ENCODE measurements around the gene DCHS2. TPM values are rescaled to one million over a fixed set of nuclear protein-coding genes. Genes with fewer than 3 reads are reported as not detected.

The DCHS2 gene
- total RNA-seq, 1 donor from 2014 or later, result not detected

DNA sequence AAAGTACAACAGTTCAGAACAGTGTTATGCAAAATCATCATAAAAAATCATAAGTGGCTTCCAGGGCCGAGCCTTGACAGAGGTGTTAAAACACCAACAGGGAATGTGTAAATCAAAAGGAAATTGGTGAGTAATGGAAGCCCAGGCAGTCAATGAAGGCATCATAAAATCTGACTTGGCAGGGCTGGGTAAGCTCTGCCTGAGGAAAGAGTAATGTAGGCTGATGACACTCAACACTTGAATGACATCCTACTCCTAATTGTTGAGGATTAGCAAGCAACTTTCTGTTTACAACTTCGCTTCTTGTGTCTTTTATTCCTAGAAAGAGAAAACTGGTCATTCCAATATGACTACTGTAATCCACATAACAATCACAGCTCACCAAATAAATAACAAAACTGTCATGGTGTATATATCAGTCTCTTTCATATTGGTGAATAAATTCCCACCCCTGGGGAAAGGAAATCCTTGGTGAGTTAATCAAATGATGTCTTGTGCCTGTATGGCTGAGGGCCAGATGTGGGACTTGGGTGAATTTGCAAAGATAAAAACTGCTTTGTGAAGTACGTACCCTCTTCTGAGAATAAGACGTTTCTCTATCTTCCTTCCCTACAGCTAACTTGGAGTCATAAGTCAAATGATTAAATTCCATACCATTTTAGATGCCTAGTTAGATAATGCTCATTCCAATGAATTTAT, 196.8 kb downstream of the DCHS2 start:
- no peak overlapping the region for H3K27ac ChIP-seq
- H3K27me3 ChIP-seq, result no peaks in the 10 kb centered on the region
- H3K36me3 ChIP-seq, result no peaks in the 10 kb centered on the region
- no peak for DNase-seq (ENCODE audit: low spot score in 2 of 2)
- H3K9me3 ChIP-seq, result peaks cover 0 to 6% of the 10 kb centered on the region in 2 donors
- no peak for TF ChIP-seq CTCF (IDR thresholded peaks at IDR 0.05)
- no peaks in the 10 kb centered on the region for H3K4me1 ChIP-seq
- H3K4me3 ChIP-seq, result no peak overlapping the region
- intact Hi-C loops (cut with DNase I), result no loop called here

DNA sequence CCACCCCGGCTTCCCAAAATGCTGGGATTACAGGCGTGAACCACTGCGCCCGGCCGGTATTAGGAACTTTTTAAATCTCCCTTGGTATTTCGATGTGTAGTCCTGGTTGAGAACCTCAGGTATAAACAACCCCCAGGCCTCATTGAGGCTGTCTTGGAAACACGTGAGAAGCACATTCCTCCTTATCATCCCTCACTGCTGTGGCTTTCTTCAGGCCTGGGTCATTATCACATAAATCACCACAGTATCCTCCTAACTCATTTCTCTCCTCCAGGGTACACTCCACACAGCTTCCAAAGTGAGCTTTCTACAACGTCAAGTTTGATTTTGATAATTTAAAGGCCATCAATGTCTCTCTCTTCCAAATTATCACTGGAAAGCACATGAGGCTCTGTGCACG, 198.2 kb downstream of the DCHS2 start:
- intact Hi-C loops (cut with DNase I), result no loop called here
- H3K9me3 ChIP-seq, result peaks cover 0 to 6% of the 10 kb centered on the region in 2 donors
- no peaks in the 10 kb centered on the region for H3K4me1 ChIP-seq
- no peaks in the 10 kb centered on the region for H3K36me3 ChIP-seq
- H3K27ac ChIP-seq, result no peak overlapping the region
- no peaks in the 10 kb centered on the region for H3K27me3 ChIP-seq
- no peak for TF ChIP-seq CTCF (IDR thresholded peaks at IDR 0.05)
- no peak for DNase-seq (ENCODE audit: low spot score in 2 of 2)
- no peak overlapping the region for H3K4me3 ChIP-seq

- DNase-seq (ENCODE audit: low spot score in 2 of 2), result no peak
- no peak for TF ChIP-seq CTCF (IDR thresholded peaks at IDR 0.05)
- H3K27me3 ChIP-seq, result no peaks in the 10 kb centered on the region
- no peaks in the 10 kb centered on the region for H3K36me3 ChIP-seq
- H3K27ac ChIP-seq, result no peak overlapping the region
- no peak overlapping the region for H3K4me3 ChIP-seq
- intact Hi-C loops (cut with DNase I), result no loop called here
- H3K4me1 ChIP-seq, result no peaks in the 10 kb centered on the region
- H3K9me3 ChIP-seq, result peaks cover 0 to 6% of the 10 kb centered on the region in 2 donors
Measured at GRCh38 chr4:154292589-154292988, 199.0 kb downstream of the DCHS2 start.

- DNase-seq (ENCODE audit: low spot score in 2 of 2), result no peak
- Histone ChIP-seq H3K27me3 (no peaks in the 10 kb centered on the region), H3K27ac (no peak overlapping the region), H3K9me3 (no peaks in the 10 kb centered on the region), H3K36me3 (no peaks in the 10 kb centered on the region), H3K4me3 (no peak overlapping the region), H3K4me1 (no peaks in the 10 kb centered on the region)
- intact Hi-C loops (cut with DNase I), result no loop called here
- no peak for TF ChIP-seq CTCF (IDR thresholded peaks at IDR 0.05)
Measured at GRCh38 chr4:154277172-154277571, 214.4 kb downstream of the DCHS2 start.

GRCh38 chr4:154276496-154276895, 215.1 kb downstream of the DCHS2 start:
- TF ChIP-seq CTCF (IDR thresholded peaks at IDR 0.05), result no peak
- no peak for DNase-seq (ENCODE audit: low spot score in 2 of 2)
- no peaks in the 10 kb centered on the region for H3K27me3 ChIP-seq
- no peaks in the 10 kb centered on the region for H3K9me3 ChIP-seq
- intact Hi-C loops (cut with DNase I), result no loop called here
- no peak overlapping the region for H3K27ac ChIP-seq
- H3K36me3 ChIP-seq, result no peaks in the 10 kb centered on the region
- no peaks in the 10 kb centered on the region for H3K4me1 ChIP-seq
- no peak overlapping the region for H3K4me3 ChIP-seq

GRCh38 chr4:154254999-154255398, 236.6 kb downstream of the DCHS2 start:
- H3K27ac ChIP-seq, result no peak overlapping the region
- no peak overlapping the region for H3K4me3 ChIP-seq
- no peaks in the 10 kb centered on the region for H3K4me1 ChIP-seq
- H3K36me3 ChIP-seq, result no peaks in the 10 kb centered on the region
- DNase-seq (ENCODE audit: low spot score in 2 of 2), result no peak
- TF ChIP-seq CTCF (IDR thresholded peaks at IDR 0.05), result no peak
- intact Hi-C loops (cut with DNase I), result no loop called here
- H3K9me3 ChIP-seq, result no peaks in the 10 kb centered on the region
- no peaks in the 10 kb centered on the region for H3K27me3 ChIP-seq
